Measurements from ENCODE around the gene IFT172.

DNA sequence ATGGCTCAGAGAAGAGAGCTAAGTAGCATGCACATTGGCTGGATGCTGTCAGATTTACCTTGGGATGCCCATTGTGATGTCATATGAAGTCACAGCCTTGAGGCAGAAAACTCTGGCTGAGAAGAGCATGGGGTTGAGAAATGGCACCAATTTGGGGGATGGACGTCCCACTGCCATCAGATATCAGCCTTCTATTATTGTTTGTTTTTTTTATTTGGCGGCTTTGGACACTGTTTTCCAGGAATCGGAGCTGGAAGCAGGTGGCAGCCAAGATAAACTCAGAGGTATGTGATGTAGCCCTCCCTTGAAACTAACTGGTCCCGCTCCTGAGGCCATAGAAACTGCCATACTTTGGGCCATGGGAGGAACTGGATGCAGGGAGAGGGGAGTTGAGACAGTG lies 47.7 kb upstream of the IFT172 start:
- TF ChIP-seq, protein P1, sequence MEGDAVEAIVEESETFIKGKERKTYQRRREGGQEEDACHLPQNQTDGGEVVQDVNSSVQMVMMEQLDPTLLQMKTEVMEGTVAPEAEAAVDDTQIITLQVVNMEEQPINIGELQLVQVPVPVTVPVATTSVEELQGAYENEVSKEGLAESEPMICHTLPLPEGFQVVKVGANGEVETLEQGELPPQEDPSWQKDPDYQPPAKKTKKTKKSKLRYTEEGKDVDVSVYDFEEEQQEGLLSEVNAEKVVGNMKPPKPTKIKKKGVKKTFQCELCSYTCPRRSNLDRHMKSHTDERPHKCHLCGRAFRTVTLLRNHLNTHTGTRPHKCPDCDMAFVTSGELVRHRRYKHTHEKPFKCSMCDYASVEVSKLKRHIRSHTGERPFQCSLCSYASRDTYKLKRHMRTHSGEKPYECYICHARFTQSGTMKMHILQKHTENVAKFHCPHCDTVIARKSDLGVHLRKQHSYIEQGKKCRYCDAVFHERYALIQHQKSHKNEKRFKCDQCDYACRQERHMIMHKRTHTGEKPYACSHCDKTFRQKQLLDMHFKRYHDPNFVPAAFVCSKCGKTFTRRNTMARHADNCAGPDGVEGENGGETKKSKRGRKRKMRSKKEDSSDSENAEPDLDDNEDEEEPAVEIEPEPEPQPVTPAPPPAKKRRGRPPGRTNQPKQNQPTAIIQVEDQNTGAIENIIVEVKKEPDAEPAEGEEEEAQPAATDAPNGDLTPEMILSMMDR (IDR thresholded peaks at IDR 0.05), result no peak
- TF ChIP-seq POLR2A (IDR thresholded peaks at IDR 0.05), result no peak
